Activated naive CD8-positive, alpha-beta T cell (primary cell): ENCODE measurements around the gene STAG2.

ENCODE experiments used
- H3K27ac Mint-ChIP-seq: one replicate; pipeline ENCODE4 v1.8.0; 2021; ENCODE audit warnings: mixed read lengths
- H3K27me3 Mint-ChIP-seq: one replicate; pipeline ENCODE4 v1.8.0; 2021; ENCODE audit warnings: mixed read lengths
- H3K36me3 Mint-ChIP-seq: one replicate; pipeline ENCODE4 v1.8.0; 2021; ENCODE audit warnings: mixed read lengths
- H3K4me1 Mint-ChIP-seq: one replicate; pipeline ENCODE4 v1.8.0; 2021; ENCODE audit warnings: low read depth, mixed read lengths
- H3K4me3 Mint-ChIP-seq: one replicate; pipeline ENCODE4 v1.8.0; 2021; ENCODE audit warnings: mild to moderate bottlenecking, mixed read lengths
- H3K9me3 Mint-ChIP-seq: one replicate; pipeline ENCODE4 v1.8.0; 2021; ENCODE audit warnings: low read depth, mixed read lengths

STAG2 gene

DNA sequence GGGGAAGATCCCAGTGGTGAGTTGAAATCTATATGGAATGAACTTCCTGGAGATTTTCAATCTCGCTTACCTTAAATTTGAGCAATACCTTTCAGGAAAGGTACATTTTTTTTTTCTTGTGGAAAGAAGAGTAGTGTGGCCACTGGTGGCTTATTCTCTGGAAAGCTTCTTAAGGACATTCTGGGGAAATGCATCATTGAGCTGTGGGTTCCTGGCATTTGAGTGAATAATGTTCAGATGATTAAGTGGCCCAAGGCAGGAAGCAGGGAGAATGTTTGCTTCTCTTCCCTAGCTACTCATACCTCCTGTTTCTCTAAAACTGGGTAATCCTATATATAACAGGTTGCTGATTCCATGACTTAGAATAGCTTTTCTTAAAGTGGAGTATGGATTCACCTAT is 31.8 kb downstream of the STAG2 start:
- H3K27me3 Mint-ChIP-seq, result no peaks in the 10 kb centered on the region
- peaks cover 3% of the 10 kb centered on the region for H3K36me3 Mint-ChIP-seq
- no peak overlapping the region for H3K27ac Mint-ChIP-seq
- no peak overlapping the region for H3K4me3 Mint-ChIP-seq
- no peaks in the 10 kb centered on the region for H3K9me3 Mint-ChIP-seq
- peaks cover 58% of the 10 kb centered on the region for H3K4me1 Mint-ChIP-seq

DNA sequence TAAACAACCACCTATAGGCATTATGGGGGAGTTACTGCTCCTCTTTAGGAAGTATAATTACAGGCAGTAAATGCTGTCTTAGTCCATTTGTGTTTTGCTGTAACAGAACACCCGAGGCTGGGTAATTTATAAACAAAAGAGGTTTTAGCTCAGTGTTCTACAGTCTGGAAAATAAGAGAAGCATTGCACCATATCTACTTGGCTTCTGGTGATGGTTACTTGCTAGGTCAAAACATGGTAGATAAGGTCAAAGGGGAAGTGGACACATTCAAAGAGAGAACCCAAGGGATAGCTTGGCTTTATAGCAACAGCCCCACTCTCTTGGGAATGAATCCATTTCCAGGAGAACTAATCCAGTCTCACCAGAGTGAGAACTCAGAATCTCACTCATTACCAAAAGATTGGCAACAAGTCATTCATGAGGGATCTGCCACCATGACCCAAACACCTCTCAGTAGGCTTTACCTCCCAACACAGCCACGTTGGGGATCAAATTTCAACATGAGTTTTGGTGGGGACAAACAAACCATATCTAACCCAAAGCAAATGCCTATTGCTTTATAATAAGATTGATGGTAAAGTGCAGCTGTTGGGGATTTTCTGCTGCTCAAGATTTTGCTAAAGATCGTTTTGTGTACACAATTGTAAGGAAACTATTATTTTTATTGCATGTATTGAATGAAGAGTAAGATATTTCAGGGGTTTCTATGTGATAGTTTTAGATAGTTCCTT is 32.6 kb downstream of the STAG2 start:
- peaks cover 3% of the 10 kb centered on the region for H3K36me3 Mint-ChIP-seq
- H3K27ac Mint-ChIP-seq, result peak overlapping the region; percentile 28
- no peak overlapping the region for H3K4me3 Mint-ChIP-seq
- H3K4me1 Mint-ChIP-seq, result peaks cover 55% of the 10 kb centered on the region
- no peaks in the 10 kb centered on the region for H3K27me3 Mint-ChIP-seq
- no peaks in the 10 kb centered on the region for H3K9me3 Mint-ChIP-seq

DNA sequence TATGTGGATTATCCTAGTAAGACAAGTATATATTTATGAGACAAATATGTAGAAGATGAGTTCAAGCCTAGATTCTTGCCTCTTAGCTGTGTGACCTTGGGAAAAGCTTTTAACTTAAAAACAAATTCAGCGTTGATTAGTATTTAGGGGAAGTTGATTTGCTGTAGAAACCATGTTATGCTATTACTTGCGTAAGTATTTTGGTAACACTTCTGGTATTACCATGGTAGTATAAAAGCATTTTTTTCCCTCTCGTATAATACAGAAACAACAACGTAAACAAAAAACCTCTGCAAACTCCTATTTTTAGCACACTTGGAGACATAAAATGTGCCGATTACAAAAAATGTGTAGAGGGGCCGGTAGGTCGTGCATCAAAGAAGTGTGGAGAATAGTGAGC is 33.2 kb downstream of the STAG2 start:
- Mint-ChIP-seq H3K4me1 (peaks cover 57% of the 10 kb centered on the region), H3K9me3 (no peaks in the 10 kb centered on the region), H3K36me3 (peaks cover 3% of the 10 kb centered on the region), H3K27me3 (no peaks in the 10 kb centered on the region), H3K4me3 (no peak overlapping the region), H3K27ac (peak overlapping the region; percentile 28)

DNA sequence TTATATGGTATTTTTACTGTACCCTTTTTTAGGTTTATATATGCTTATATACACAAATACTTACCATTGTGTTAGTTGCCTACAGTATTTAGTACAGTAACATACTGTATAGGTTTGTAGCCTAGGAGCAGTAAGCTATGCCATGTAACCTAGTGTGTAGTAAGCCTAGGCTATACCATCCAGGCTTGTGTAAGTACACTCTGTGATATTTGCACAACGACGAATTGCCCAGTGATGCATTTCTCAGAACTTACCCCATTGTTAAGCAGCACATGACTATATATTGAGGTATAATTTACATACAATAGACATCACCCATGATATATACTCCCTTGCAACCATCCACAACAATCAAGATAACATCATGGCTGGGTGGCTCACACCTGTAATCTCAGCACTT is 40.1 kb downstream of the STAG2 start:
- Mint-ChIP-seq H3K9me3 (no peaks in the 10 kb centered on the region), H3K36me3 (no peaks in the 10 kb centered on the region), H3K27me3 (no peaks in the 10 kb centered on the region), H3K4me3 (no peak overlapping the region), H3K4me1 (peaks cover 44% of the 10 kb centered on the region), H3K27ac (no peak overlapping the region)

DNA sequence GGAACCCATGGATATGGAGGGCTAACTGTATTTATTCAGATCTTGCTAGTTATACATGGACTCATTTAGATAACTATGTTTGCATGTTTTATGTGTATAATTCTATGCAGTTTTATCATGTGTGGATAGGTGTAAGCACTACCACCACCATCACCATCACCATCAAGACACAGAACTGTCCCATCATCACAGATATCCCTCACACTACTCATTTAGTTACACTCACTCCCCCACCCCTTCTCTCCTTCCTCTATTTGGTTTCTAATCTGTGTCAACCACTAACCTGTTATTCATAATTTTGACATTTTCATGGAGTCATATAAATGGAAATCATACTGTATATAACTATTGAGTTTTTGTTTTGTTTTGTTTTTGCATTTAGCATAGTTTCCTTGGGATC is 43.7 kb downstream of the STAG2 start:
- Mint-ChIP-seq H3K36me3 (peaks cover 2% of the 10 kb centered on the region), H3K4me1 (peaks cover 63% of the 10 kb centered on the region), H3K4me3 (peak overlapping the region; percentile 1), H3K27ac (peak overlapping the region; percentile 82), H3K27me3 (no peaks in the 10 kb centered on the region), H3K9me3 (no peaks in the 10 kb centered on the region)

DNA sequence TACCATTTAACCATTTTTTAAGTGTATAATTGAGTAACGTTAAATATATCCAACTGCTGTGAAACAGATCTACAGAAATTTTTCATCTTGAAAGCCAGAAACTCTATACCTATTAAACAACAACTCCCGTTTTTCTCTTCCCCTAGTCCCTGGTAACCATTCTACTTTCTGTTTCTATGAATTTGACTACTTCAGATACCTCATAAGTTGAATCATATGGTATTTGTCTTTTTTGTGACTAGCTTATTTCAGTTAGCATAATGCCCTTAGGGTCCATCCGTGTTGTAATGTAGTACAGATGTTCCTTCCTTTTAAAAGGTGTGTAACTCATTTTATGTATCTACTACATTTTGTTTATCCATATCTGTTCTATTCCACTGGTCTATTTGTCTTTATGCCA is 48.7 kb downstream of the STAG2 start:
- Mint-ChIP-seq H3K36me3 (peaks cover 2% of the 10 kb centered on the region), H3K4me3 (peak overlapping the region; percentile 12), H3K9me3 (no peaks in the 10 kb centered on the region), H3K27ac (peak overlapping the region; percentile 67), H3K4me1 (peaks cover 77% of the 10 kb centered on the region), H3K27me3 (no peaks in the 10 kb centered on the region)

DNA sequence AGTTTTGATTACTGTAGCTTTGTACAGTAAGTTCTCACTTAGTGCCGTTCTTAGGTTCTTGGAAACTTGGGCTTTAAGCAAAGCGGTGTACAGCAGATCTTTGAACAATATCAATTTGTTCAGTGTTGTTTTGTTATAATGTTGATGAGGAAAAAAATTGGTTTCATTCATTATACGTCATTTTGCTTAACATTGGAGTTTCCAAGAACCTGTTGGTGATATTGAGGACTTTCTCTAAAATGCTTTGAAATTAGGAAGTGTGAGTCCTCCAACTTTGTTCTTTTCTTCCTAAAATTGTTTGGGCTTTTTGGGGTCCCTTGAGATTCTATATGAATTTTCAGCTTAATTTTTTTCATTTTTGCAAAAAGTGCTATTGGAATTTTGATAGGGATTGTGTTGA is 49.1 kb downstream of the STAG2 start:
- Mint-ChIP-seq H3K36me3 (peaks cover 2% of the 10 kb centered on the region), H3K4me1 (peaks cover 75% of the 10 kb centered on the region), H3K4me3 (peak overlapping the region; percentile 12)

DNA sequence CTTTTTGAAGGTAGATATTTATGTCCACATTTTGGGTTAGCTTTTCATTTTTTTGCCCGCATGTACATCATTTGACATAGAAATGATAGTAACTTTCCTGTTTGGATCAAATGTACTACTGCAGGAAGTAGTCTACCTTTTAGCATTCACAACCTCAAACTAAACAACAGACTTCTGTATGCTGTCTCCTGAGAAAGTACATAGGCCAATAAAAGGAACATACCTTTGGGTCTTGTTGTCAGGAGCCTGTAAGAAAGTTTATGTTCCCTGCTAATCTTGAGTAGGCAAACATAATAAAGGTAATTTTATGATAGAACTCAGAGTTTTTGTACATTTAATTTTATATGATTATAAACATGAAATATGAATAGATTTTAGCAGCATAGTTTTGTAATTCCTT is 54.2 kb downstream of the STAG2 start:
- Mint-ChIP-seq H3K4me3 (no peak overlapping the region), H3K36me3 (no peaks in the 10 kb centered on the region), H3K4me1 (peaks cover 56% of the 10 kb centered on the region)

More for the DNA sequence above, 49.1 kb downstream of the STAG2 start:
- Mint-ChIP-seq H3K27ac (peak overlapping the region; percentile 67), H3K9me3 (no peaks in the 10 kb centered on the region), H3K27me3 (no peaks in the 10 kb centered on the region)

DNA sequence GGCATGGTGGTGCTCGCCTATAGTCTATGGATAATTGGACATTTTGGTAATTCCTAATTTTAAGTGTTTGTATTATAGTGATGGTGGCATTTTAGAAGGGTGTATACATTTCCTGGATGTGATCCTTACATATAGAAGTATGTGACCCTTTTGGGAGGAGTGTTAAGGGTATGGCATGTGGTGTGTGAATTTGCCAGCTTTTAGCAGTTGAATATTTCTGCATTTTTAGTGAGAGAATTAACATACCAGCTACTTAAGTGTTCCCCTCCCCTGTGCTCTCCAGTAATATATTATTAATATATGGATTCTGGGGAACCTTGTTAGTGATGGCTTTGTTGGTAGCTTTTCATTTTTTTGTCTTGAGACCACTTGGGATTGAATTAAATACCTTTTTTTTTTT is 55.3 kb downstream of the STAG2 start:
- Mint-ChIP-seq H3K36me3 (no peaks in the 10 kb centered on the region), H3K4me1 (peaks cover 51% of the 10 kb centered on the region), H3K9me3 (no peaks in the 10 kb centered on the region), H3K27me3 (no peaks in the 10 kb centered on the region), H3K27ac (peak overlapping the region; percentile 58), H3K4me3 (no peak overlapping the region)

More for the DNA sequence above, 54.2 kb downstream of the STAG2 start:
- peak overlapping the region; percentile 22 for H3K27ac Mint-ChIP-seq
- H3K27me3 Mint-ChIP-seq, result no peaks in the 10 kb centered on the region
- H3K9me3 Mint-ChIP-seq, result no peaks in the 10 kb centered on the region

DNA sequence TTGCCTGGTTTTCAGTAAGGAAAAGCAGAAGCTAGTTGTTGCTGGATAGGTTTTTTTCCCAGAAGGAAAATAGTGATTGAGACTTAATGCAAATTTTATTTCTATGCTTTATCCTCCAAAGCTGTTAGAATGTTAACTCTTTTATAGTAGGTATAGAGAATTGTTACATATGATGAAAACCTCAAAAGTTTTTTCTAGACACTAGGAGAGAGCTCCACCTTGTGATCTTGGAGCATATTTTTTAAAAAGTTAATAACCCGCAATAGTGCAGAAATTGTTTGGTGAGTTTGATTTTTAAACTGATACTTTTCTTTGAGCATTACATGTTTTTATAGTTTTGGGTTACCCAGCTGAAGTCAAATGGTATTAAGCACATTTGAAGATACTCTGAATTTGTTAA is 56.5 kb downstream of the STAG2 start:
- H3K9me3 Mint-ChIP-seq, result no peaks in the 10 kb centered on the region
- no peak overlapping the region for H3K4me3 Mint-ChIP-seq
- H3K36me3 Mint-ChIP-seq, result no peaks in the 10 kb centered on the region
- H3K27me3 Mint-ChIP-seq, result no peaks in the 10 kb centered on the region
- H3K4me1 Mint-ChIP-seq, result peaks cover 46% of the 10 kb centered on the region
- peak overlapping the region; percentile 22 for H3K27ac Mint-ChIP-seq

DNA sequence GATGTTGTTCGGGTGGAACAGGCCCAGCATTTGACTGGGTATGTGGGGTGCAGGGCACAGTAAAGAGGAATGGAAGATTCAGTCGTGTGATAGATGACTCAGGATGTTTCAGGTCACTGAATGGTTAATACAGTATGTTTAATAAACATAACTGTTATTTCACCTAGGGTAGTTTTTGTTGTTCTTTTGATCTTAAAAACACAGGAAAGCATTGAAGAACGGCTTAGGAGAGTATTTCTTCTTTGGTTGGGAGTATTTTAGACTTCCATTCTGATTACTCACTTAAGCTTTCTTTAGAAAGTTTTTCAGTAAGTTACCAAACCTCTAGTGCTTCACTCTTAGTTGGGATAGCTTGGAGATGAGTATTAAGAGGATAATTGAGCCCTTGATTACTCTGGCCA is 62.3 kb downstream of the STAG2 start:
- Mint-ChIP-seq H3K36me3 (no peaks in the 10 kb centered on the region), H3K9me3 (no peaks in the 10 kb centered on the region), H3K4me1 (peaks cover 23% of the 10 kb centered on the region), H3K4me3 (no peak overlapping the region), H3K27me3 (no peaks in the 10 kb centered on the region), H3K27ac (peak overlapping the region; percentile 25)

DNA sequence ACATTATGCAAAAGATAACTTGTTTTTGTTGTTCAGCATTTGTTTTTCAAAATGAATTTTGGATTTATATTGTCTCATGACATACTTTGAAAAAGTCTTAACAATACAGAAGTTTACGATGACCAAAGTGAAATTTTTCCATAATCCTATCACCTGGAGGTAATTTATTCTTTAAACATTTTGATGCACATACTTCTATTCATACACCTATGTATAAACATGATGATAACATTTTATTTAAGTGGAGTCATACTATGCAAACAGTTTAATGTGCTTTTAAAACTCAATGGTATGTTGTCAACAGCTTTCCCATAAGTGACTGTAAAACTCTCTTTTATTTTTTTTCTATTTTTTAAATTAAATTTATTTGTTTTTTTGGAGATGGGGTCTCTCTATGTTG is 65.0 kb downstream of the STAG2 start:
- Mint-ChIP-seq H3K27ac (no peak overlapping the region), H3K4me3 (no peak overlapping the region), H3K9me3 (no peaks in the 10 kb centered on the region), H3K36me3 (no peaks in the 10 kb centered on the region), H3K4me1 (peaks cover 17% of the 10 kb centered on the region), H3K27me3 (no peaks in the 10 kb centered on the region)

DNA sequence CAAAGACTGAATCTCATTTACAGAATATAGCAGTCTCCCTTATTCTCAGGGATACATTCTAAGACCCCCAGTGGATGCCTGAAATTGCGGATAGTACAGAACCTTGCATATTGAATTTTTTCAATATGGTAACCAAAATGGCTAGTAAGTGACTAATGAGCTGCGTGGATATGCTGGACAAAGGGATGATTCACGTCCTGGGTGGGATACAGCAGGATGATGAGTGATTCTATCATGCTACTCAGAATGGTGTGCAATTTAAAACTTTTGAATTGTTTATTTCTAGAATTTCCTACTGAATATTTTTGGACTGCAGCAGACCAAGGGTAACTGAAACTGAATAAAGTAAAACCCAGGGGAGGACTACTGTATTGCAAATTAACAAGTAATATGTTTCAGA is 66.7 kb downstream of the STAG2 start:
- H3K27ac Mint-ChIP-seq, result no peak overlapping the region
- peaks cover 10% of the 10 kb centered on the region for H3K4me1 Mint-ChIP-seq

DNA sequence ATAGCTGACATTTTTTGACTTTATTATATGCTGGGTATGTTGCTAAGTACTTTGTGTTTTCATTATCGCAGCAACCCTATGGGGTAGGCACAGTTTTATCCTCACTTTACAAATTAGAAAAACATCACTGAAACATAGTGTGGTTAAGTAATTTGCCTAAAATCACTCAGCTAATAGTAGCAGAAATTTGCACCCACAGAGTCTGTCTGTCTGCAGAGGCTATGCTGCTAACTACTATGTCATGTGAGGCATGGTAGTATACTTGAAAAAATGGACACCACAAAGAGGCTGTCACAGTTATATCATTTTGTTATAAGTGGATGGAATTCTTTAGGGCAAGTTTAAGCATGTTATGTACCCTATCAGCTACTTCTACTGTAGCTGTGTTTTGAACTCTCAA is 69.0 kb downstream of the STAG2 start:
- H3K27me3 Mint-ChIP-seq, result no peaks in the 10 kb centered on the region
- H3K9me3 Mint-ChIP-seq, result no peaks in the 10 kb centered on the region
- H3K36me3 Mint-ChIP-seq, result no peaks in the 10 kb centered on the region
- no peak overlapping the region for H3K27ac Mint-ChIP-seq
- peaks cover 15% of the 10 kb centered on the region for H3K4me1 Mint-ChIP-seq
- H3K4me3 Mint-ChIP-seq, result no peak overlapping the region

More for the DNA sequence above, 66.7 kb downstream of the STAG2 start:
- no peaks in the 10 kb centered on the region for H3K27me3 Mint-ChIP-seq
- H3K9me3 Mint-ChIP-seq, result no peaks in the 10 kb centered on the region
- no peaks in the 10 kb centered on the region for H3K36me3 Mint-ChIP-seq
- no peak overlapping the region for H3K4me3 Mint-ChIP-seq

DNA sequence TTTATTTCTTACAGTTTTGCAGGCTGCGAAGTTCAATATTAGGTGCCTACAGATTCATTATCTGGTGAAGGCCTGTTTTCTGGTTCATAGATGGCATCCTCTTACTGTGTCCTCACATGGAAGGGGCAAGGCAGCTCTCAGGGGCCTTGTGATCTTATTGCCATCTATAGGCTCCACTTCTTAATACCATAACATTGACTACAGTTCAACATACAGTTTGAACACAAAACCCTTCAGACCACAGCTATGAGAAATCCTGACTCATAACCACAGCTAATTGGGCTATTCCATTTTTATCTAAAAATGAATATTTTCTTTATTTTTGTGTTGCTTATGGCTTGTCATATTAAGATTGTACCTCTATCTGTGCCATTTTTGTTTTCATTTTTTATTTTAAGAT is 72.3 kb downstream of the STAG2 start:
- H3K36me3 Mint-ChIP-seq, result no peaks in the 10 kb centered on the region

DNA sequence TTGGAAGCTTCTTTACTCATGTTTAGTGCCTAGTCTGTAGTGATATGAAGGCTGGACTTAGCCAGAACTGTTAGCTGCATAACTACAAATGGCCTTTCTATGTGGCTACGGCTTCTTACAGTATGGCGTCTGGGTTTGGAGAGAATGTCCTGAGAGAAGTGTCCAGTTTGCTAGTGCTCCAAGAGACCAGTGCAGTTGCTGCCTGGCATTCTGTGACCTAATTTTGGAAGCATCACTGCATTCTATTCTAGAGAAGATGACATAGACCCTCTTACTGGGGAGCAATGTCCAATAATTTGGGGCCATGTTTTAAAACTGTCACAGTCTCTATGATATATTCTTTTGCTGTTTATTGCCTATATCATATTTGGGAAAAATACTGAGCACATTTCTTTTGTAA is 74.2 kb downstream of the STAG2 start:
- Mint-ChIP-seq H3K27ac (no peak overlapping the region), H3K4me3 (no peak overlapping the region), H3K36me3 (no peaks in the 10 kb centered on the region)

More for the DNA sequence above, 72.3 kb downstream of the STAG2 start:
- Mint-ChIP-seq H3K27ac (peak overlapping the region; percentile 68), H3K27me3 (no peaks in the 10 kb centered on the region), H3K9me3 (no peaks in the 10 kb centered on the region), H3K4me3 (no peak overlapping the region), H3K4me1 (peaks cover 17% of the 10 kb centered on the region)

More for the DNA sequence above, 74.2 kb downstream of the STAG2 start:
- H3K9me3 Mint-ChIP-seq, result no peaks in the 10 kb centered on the region
- H3K4me1 Mint-ChIP-seq, result peaks cover 18% of the 10 kb centered on the region
- no peaks in the 10 kb centered on the region for H3K27me3 Mint-ChIP-seq
